ENCODE measurements around the gene ALDH6A1. TPM values are rescaled to one million over a fixed set of nuclear protein-coding genes. Genes with fewer than 3 reads are reported as not detected.
A peak's percentile ranks its signal among the peaks of the same experiment; 100 is the strongest.

Gene ALDH6A1
- total and polyA plus RNA-seq, 2 experiments from 2014 or later = 76.8 to 83.8 TPM

- Histone ChIP-seq H3K27me3 (no peaks in the 10 kb centered on the region), H3K36me3 (replicated peaks; ENCODE audit: insufficient read depth, low read depth) (no peaks in the 10 kb centered on the region), H2AFZ (no peak overlapping the region), H3K4me2 (no peak overlapping the region), H3K4me1 (ENCODE audit: insufficient read depth) (no peaks in the 10 kb centered on the region), H3K79me2 (peaks cover 12% of the 10 kb centered on the region), H3K4me3 (no peak overlapping the region), H3K9me2 (replicated peaks; ENCODE audit: insufficient read depth) (no peaks in the 10 kb centered on the region), H4K20me1 (ENCODE audit: insufficient read depth, poor library complexity, severe bottlenecking) (no peaks in the 10 kb centered on the region), H3K27ac (no peak overlapping the region), H3K9me3 (ENCODE audit: low read depth) (no peaks in the 10 kb centered on the region)
- no peak for TF ChIP-seq EZH2phosphoT487 (IDR thresholded peaks at IDR 0.05; ENCODE audit: low read depth, severe bottlenecking, unreplicated experiment)
- no peak for TF ChIP-seq EZH2 (IDR thresholded peaks at IDR 0.05; ENCODE audit: borderline replicate concordance)
- DNase-seq (ENCODE audit: low spot score) = no peak
- 81% methylated on average over 3 of the region's 3 CpGs for WGBS (ENCODE audit: low lambda C conversion rate, missing lambda C conversion rate)
These were observed 69.1 kb downstream of the ALDH6A1 start for GRCh38 chr14:74015176-74015575.

- 63% methylated on average over 1 of the region's 1 CpG for WGBS (ENCODE audit: low lambda C conversion rate, missing lambda C conversion rate)
- H3K27me3 ChIP-seq = no peaks in the 10 kb centered on the region
- no peak for TF ChIP-seq EZH2 (IDR thresholded peaks at IDR 0.05; ENCODE audit: borderline replicate concordance)
- TF ChIP-seq EZH2phosphoT487 (IDR thresholded peaks at IDR 0.05; ENCODE audit: low read depth, severe bottlenecking, unreplicated experiment) = no peak
- no peak for TF ChIP-seq CTCF (IDR thresholded peaks at IDR 0.05; ENCODE audit: poor library complexity)
- H3K4me3 ChIP-seq = no peak overlapping the region
- peak; percentile 44 for DNase-seq (ENCODE audit: low spot score)
- H3K9me3 ChIP-seq (ENCODE audit: low read depth) = no peaks in the 10 kb centered on the region
- H3K79me2 ChIP-seq = peaks cover 11% of the 10 kb centered on the region
- H2AFZ ChIP-seq = no peak overlapping the region
- H3K4me1 ChIP-seq (ENCODE audit: insufficient read depth) = no peaks in the 10 kb centered on the region
- H3K27ac ChIP-seq = peak overlapping the region; percentile 72
- H4K20me1 ChIP-seq (ENCODE audit: insufficient read depth, poor library complexity, severe bottlenecking) = no peaks in the 10 kb centered on the region
- no peak overlapping the region for H3K4me2 ChIP-seq
- no peaks in the 10 kb centered on the region for H3K9me2 ChIP-seq (replicated peaks; ENCODE audit: insufficient read depth)
- H3K36me3 ChIP-seq (replicated peaks; ENCODE audit: insufficient read depth, low read depth) = no peaks in the 10 kb centered on the region
These were observed 70.0 kb downstream of the ALDH6A1 start for GRCh38 chr14:74014299-74014698.

- no peaks in the 10 kb centered on the region for H3K9me2 ChIP-seq (replicated peaks; ENCODE audit: insufficient read depth)
- H3K27ac ChIP-seq = no peak overlapping the region
- no peaks in the 10 kb centered on the region for H3K79me2 ChIP-seq
- no peak overlapping the region for H3K4me3 ChIP-seq
- H4K20me1 ChIP-seq (ENCODE audit: insufficient read depth, poor library complexity, severe bottlenecking) = no peaks in the 10 kb centered on the region
- no peaks in the 10 kb centered on the region for H3K27me3 ChIP-seq
- TF ChIP-seq EZH2 (IDR thresholded peaks at IDR 0.05; ENCODE audit: borderline replicate concordance) = no peak
- no peak for TF ChIP-seq EZH2phosphoT487 (IDR thresholded peaks at IDR 0.05; ENCODE audit: low read depth, severe bottlenecking, unreplicated experiment)
- no peak for TF ChIP-seq CTCF (IDR thresholded peaks at IDR 0.05; ENCODE audit: poor library complexity)
- no peak overlapping the region for H2AFZ ChIP-seq
- no peaks in the 10 kb centered on the region for H3K9me3 ChIP-seq (ENCODE audit: low read depth)
- no peaks in the 10 kb centered on the region for H3K36me3 ChIP-seq (replicated peaks; ENCODE audit: insufficient read depth, low read depth)
- H3K4me1 ChIP-seq (ENCODE audit: insufficient read depth) = no peaks in the 10 kb centered on the region
- WGBS (ENCODE audit: low lambda C conversion rate, missing lambda C conversion rate) = 86% methylated on average over 2 of the region's 2 CpGs
- H3K4me2 ChIP-seq = no peak overlapping the region
- DNase-seq (ENCODE audit: low spot score) = no peak
These were observed 75.3 kb downstream of the ALDH6A1 start for GRCh38 chr14:74008843-74009499.

Other genes with a start within 250 kb of the ALDH6A1 start
- 8.3 and 11.7 TPM in 2 replicates for gene PTGR2, start 232.6 kb downstream of the ALDH6A1 start, total RNA-seq
- gene PTGR2, start 232.6 kb downstream of the ALDH6A1 start, polyA plus RNA-seq = 7.1 and 7.4 TPM in 2 replicates
- 61.7 and 70.4 TPM in 2 replicates for gene ZNF410, start 197.6 kb downstream of the ALDH6A1 start, total RNA-seq
- 32.9 and 42.1 TPM in 2 replicates for gene ZNF410, start 197.6 kb downstream of the ALDH6A1 start, polyA plus RNA-seq
- 2.3 and 3.3 TPM in 2 replicates for gene FAM161B, start 134.4 kb downstream of the ALDH6A1 start, total RNA-seq
- 0.77 and 2.0 TPM in 2 replicates for gene FAM161B, start 134.4 kb downstream of the ALDH6A1 start, polyA plus RNA-seq
- 18.7 and 29.5 TPM in 2 replicates for gene COQ6, start 134.2 kb downstream of the ALDH6A1 start, total RNA-seq
- 21.8 and 24.7 TPM in 2 replicates for gene COQ6, start 134.2 kb downstream of the ALDH6A1 start, polyA plus RNA-seq
- gene ENTPD5, start 65.2 kb downstream of the ALDH6A1 start, total RNA-seq = 57.2 and 71.0 TPM in 2 replicates
- 18.5 and 25.1 TPM in 2 replicates for gene ENTPD5, start 65.2 kb downstream of the ALDH6A1 start, polyA plus RNA-seq
- 6.1 and 7.1 TPM in 2 replicates for gene BBOF1, start 65.1 kb downstream of the ALDH6A1 start, total RNA-seq
- 3.9 and 4.1 TPM in 2 replicates for gene BBOF1, start 65.1 kb downstream of the ALDH6A1 start, polyA plus RNA-seq
- 14.3 and 14.4 TPM in 2 replicates for gene LIN52, start 503 bp upstream of the ALDH6A1 start, total RNA-seq
- gene LIN52, start 503 bp upstream of the ALDH6A1 start, polyA plus RNA-seq = 13.5 and 13.7 TPM in 2 replicates
- not detected in 2 replicates for gene VSX2, start 155.0 kb upstream of the ALDH6A1 start, total RNA-seq
- gene VSX2, start 155.0 kb upstream of the ALDH6A1 start, polyA plus RNA-seq = not detected in 2 replicates
- gene ABCD4, start 218.5 kb upstream of the ALDH6A1 start, total RNA-seq = 37.3 and 44.0 TPM in 2 replicates
- gene ABCD4, start 218.5 kb upstream of the ALDH6A1 start, polyA plus RNA-seq = 71.9 and 80.7 TPM in 2 replicates

Data from hepatocyte (in vitro differentiated cells).